Keratinocyte (primary cell): ENCODE measurements around the gene GP1BB.

Experiments
- CTCF ChIP-seq, 3 experiments: IDR thresholded peaks in 1 of 3; conservative IDR thresholded peaks in 1 of 3; optimal IDR thresholded peaks in 1 of 3; 2 replicates in 2 of 3; 3 replicates in 1 of 3; pipeline versions ENCODE3 to v1.5.1; 2011; ENCODE audit warnings: low read length in 3 of 3, mild to moderate bottlenecking in 3 of 3, moderate library complexity in 2 of 3, control low read depth in 1 of 3, inconsistent platforms in 1 of 3; ENCODE audit not compliant: insufficient read depth in 2 of 3; ENCODE audit errors: extremely low read depth in 1 of 3
- EZH2 ChIP-seq: IDR thresholded peaks from one replicate; pipeline ENCODE4 v1.6.1; 2012; ENCODE audit warnings: inconsistent platforms, mild to moderate bottlenecking, low read length, moderate library complexity

- TF ChIP-seq CTCF (optimal IDR thresholded peaks at IDR 0.05 in 1 of 3, IDR thresholded peaks at IDR 0.05 in 1 of 3, conservative IDR thresholded peaks at IDR 0.05 in 1 of 3; ENCODE audit: extremely low read depth in 1 of 3, insufficient read depth in 2 of 3, low read length in 3 of 3) (no peak), EZH2 (no peak)
These were observed 7.1 kb upstream of the GP1BB start for GRCh38 chr22:19716041-19716828.
